A549 (cell line): ENCODE results near the gene ITGA7.

Experiments used
- EP300 ChIP-seq, 2 experiments: fragments of >200 bp; sonication (Bioruptor Twin); formaldehyde crosslinking; IDR thresholded peaks; 2 replicates in 1 of 2; 3 replicates in 1 of 2; pipeline ENCODE4 v1.6.1; 2016 to 2017
- GATA3 ChIP-seq: IDR thresholded peaks from 2 replicates; pipeline ENCODE4 v1.6.1; 2012; ENCODE audit warnings: borderline replicate concordance
- JUNB ChIP-seq: fragments of >200 bp; sonication (Bioruptor Twin); formaldehyde crosslinking; IDR thresholded peaks from 2 replicates; pipeline ENCODE4 v1.6.1; 2016
- POLR2A ChIP-seq: IDR thresholded peaks from 2 replicates; pipeline ENCODE4 v1.6.1; 2012; ENCODE audit warnings: mild to moderate bottlenecking, low read length
- POLR2AphosphoS2 ChIP-seq: conservative IDR thresholded peaks from 2 replicates; pipeline ENCODE4 v1.6.1; 2012; ENCODE audit warnings: low read length, improper control_type of control experiment, inconsistent platforms
- RAD21 ChIP-seq, 2 experiments: fragments of >200 bp in 1 of 2; sonication (Bioruptor Twin) in 1 of 2; formaldehyde crosslinking in 1 of 2; IDR thresholded peaks in 1 of 2; conservative IDR thresholded peaks in 1 of 2; 2 replicates in 1 of 2; 3 replicates in 1 of 2; pipeline ENCODE4 v1.6.1; 2012 to 2018; ENCODE audit warnings: inconsistent platforms in 1 of 2
- RNF2 ChIP-seq: fragments of 200-600 bp; sonication (generic); IDR thresholded peaks from 2 replicates; pipeline ENCODE4 v1.6.1; 2016; ENCODE audit warnings: low read depth, mild to moderate bottlenecking, antibody characterized with exemption, moderate library complexity, borderline replicate concordance
- TP53 ChIP-seq: fragments of 250-450 bp; sonication (Bioruptor Pico); IDR thresholded peaks from 2 replicates; pipeline ENCODE4 v1.5.0; 2021; ENCODE audit warnings: mild to moderate bottlenecking, moderate library complexity
- TF ChIP-seq, protein P1 (sequence below): fragments of 150-350 bp; IDR thresholded peaks from 2 replicates; pipeline ENCODE4 v1.6.1; 2014; ENCODE audit warnings: low read depth, mild to moderate bottlenecking, low read length
- TF ChIP-seq, protein P2 (sequence below): IDR thresholded peaks from 2 replicates; pipeline ENCODE4 v1.6.1; 2012
- TF ChIP-seq, protein P3 (sequence below): fragments of >200 bp; sonication (Bioruptor Twin); formaldehyde crosslinking; IDR thresholded peaks from 3 replicates; pipeline ENCODE4 v1.5.1; 2016
- TF ChIP-seq, protein P4 (sequence below): fragments of 450-650 bp; IDR thresholded peaks from 2 replicates; pipeline ENCODE4 v1.6.1; 2014; ENCODE audit warnings: antibody characterized with exemption

DNA sequence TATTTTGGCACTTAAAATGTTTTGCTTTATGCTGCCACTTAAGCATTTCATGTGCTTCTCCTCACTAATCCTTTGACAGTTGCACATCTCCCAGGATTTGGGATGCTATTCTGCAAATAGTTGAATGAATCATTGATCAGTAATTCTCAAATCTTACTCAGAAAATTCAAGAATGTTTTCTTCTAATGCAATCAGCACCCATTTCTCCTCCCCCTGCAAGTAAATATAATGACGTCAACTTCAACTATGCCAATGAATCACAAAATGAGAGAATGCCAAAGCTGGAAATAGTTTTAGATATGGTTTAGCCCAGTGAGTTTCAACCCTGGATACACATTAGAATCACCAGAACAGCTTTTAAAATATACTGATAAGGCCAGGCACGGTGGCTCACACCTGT is 6.0 kb upstream of the ITGA7 start:
- TF ChIP-seq, protein P1, sequence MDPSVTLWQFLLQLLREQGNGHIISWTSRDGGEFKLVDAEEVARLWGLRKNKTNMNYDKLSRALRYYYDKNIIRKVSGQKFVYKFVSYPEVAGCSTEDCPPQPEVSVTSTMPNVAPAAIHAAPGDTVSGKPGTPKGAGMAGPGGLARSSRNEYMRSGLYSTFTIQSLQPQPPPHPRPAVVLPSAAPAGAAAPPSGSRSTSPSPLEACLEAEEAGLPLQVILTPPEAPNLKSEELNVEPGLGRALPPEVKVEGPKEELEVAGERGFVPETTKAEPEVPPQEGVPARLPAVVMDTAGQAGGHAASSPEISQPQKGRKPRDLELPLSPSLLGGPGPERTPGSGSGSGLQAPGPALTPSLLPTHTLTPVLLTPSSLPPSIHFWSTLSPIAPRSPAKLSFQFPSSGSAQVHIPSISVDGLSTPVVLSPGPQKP = no peak
- TF ChIP-seq, protein P2, sequence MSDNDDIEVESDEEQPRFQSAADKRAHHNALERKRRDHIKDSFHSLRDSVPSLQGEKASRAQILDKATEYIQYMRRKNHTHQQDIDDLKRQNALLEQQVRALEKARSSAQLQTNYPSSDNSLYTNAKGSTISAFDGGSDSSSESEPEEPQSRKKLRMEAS = no peak
- TF ChIP-seq EP300 (IDR thresholded peaks at IDR 0.05) = no peak
- TF ChIP-seq, protein P3, sequence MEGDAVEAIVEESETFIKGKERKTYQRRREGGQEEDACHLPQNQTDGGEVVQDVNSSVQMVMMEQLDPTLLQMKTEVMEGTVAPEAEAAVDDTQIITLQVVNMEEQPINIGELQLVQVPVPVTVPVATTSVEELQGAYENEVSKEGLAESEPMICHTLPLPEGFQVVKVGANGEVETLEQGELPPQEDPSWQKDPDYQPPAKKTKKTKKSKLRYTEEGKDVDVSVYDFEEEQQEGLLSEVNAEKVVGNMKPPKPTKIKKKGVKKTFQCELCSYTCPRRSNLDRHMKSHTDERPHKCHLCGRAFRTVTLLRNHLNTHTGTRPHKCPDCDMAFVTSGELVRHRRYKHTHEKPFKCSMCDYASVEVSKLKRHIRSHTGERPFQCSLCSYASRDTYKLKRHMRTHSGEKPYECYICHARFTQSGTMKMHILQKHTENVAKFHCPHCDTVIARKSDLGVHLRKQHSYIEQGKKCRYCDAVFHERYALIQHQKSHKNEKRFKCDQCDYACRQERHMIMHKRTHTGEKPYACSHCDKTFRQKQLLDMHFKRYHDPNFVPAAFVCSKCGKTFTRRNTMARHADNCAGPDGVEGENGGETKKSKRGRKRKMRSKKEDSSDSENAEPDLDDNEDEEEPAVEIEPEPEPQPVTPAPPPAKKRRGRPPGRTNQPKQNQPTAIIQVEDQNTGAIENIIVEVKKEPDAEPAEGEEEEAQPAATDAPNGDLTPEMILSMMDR = no peak
- no peak for TF ChIP-seq POLR2A
- no peak for TF ChIP-seq JUNB
- TF ChIP-seq TP53 (CRISPR knock-in tag) = no peak
- no peak for TF ChIP-seq POLR2AphosphoS2
- no peak for TF ChIP-seq RNF2
- TF ChIP-seq, protein P4, sequence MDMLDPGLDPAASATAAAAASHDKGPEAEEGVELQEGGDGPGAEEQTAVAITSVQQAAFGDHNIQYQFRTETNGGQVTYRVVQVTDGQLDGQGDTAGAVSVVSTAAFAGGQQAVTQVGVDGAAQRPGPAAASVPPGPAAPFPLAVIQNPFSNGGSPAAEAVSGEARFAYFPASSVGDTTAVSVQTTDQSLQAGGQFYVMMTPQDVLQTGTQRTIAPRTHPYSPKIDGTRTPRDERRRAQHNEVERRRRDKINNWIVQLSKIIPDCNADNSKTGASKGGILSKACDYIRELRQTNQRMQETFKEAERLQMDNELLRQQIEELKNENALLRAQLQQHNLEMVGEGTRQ = no peak
- TF ChIP-seq RAD21 (conservative IDR thresholded peaks at IDR 0.05 in 1 of 2, IDR thresholded peaks at IDR 0.05 in 1 of 2) = no peak
- TF ChIP-seq GATA3 = no peak
